Stimulated activated CD4-positive, alpha-beta T cell treated with anti-CD3 and anti-CD28 coated beads, Interleukin-1b, Interleukin-23, amount 100 ng/mL, for 24 hours (primary cell): Measurements from ENCODE around the gene DLX6.
"Not testable (repeated sequence)": the region's sequence is repeated elsewhere in the genome, so short reads cannot be mapped to it uniquely, and the experiment has no call there.

Experiments
- DNase-seq, 4 experiments: peaks; one replicate each; pipeline ENCODE4 v3.0.0-alpha.2; 2020; ENCODE audit warnings: low read depth in 4 of 4, low spot score in 1 of 4

Gene DLX6

DNA sequence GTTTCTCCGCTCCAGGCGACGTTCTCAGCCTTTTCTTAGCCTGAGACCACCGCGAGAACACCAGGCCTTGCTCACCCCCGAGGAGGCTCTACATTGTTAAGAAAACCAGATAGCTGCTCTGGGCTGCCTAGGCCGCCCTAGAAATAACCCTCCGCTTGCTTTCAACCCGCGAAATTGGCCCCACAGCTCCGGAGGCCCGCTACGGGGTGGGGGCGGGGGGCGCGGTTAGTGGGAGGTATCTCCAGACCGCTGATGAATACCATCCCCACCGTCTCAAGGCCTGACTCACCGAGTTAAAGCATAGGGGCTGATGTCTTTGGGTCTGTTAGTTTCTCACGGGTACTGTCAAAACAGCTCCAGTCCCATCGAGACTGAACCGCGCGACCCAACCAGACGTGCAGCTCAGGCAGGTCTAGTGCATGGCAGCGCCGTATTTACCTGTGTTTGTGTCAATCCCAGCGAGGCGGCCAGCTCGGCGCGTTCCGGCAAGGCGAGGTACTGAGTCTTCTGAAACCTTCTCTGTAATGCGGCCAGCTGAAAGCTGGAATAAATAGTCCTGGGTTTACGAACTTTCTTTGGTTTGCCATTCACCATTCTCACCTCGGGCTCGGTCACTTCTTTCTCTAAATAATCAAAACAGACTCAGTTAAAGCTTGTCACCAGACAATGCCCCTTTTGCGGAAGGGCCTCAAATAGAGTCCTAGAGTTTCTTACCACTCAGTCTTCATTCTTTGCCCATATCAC is 16.6 kb downstream of the DLX6 start:
- DNase-seq = no peak

DNA sequence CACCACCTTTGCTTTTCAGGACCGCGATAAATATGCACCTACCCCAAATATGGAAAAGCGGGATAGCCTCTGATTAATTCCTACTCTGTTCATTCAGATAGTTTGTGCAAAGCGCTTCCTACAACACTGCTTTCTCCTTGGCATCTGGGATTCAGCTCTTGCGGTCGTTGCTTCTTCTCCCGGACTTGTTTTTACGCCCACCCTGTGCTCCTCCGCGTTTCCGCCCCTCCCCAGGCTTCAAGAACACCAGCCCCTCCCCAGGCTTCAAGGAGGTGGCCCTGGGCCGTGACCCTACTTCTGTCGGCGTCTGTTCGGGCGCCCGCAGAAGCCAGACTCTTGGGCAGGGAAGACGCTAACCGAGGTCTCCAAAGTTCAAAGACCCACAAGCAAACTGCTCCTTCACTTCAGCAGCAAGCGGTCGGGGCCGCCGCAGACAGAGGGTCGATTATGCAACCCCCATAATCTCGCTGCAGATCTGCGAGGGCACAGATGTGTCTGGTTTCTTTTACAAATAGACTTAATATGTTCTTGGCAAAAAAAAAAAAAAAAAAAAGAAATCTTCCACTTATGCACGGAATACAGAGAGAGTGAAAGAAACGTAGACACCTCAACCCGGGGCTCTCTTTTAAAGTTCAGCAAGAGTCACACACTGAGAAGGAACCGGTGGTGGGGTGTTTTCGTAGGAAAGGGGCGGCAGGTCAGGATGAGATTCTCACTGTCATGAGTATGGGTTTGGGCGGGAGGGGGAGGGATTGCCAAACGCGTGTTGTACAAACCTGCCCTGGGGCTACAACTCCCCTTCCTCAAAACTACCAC is 17.3 kb downstream of the DLX6 start:
- DNase-seq = no peak

DNA sequence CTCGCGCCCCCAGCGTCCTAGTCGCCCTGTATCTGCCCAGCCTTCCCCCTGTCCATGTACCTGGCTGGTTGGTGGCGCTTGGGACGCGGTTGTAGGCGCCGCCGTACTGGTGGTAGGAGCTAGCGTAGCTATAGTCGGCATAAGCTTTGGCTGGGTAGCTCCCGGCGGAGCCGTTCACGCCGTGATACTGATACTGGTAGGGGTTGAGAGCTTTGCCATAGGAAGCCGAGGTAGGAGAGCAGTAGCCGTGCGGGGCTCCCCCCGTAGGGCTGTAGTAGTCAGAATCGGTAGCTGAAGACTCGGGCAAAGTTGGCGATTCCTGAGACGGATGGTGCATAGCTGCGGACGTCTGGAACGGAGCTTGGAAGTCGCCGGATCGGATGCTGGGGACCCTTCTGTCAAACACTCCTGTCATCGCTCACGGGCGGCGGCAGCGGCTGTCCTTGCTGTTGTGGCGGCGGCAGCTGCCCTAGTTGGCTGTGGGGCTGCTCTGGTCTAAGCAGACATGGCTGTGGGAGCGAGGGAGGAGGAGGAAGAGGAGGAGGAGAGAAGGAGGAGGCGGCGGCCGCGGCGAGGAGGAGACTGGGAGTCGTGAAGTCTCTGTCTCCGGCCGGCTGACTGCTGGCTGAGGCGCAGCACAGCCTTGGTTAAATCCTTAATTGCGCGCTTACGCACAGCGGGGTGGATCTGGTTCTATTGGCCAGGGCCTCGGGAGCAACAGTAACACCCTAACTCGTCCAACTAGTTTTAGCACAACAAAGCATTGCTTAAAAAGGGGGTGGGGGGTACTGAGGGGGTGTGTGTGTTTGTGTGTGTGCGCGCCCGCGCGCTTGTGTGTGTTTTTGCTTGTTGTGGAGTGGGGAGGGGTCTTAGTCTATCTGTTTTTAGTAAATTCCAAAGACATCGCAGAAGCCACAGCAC is 19.1 kb downstream of the DLX6 start, which contains the start of gene DLX5:
Gene DLX5 (minus strand): TSS at position 623 of the 921 bp plus-strand sequence. CDS start 208 bp downstream, at position 415.
- DNase-seq = no peak

DNA sequence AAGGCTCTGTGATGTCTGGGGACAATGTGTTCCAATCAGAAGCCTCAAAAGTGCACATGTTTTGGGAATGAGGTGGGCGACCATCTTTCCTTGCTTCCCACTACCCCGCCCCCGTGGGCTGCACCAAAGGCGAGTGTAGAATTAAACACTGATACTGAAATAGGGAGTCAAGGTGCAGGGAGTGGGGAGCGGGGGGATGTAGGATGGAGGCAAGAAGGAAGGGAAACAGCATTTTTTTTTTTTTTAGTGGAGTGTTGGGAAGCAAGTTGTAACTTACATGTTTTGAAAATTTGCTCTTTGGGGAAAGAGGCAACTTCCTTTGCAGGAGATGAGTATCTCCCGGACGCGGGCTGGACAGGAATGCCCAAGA is 19.8 kb downstream of the DLX6 start:
- DNase-seq = no peak

GRCh38 chr7:97025983-97026714 is 20.8 kb downstream of the DLX6 start:
- no peak for DNase-seq

- no peak for DNase-seq
Measured at GRCh38 chr7:97026715-97027426, 21.5 kb downstream of the DLX6 start.

DNA sequence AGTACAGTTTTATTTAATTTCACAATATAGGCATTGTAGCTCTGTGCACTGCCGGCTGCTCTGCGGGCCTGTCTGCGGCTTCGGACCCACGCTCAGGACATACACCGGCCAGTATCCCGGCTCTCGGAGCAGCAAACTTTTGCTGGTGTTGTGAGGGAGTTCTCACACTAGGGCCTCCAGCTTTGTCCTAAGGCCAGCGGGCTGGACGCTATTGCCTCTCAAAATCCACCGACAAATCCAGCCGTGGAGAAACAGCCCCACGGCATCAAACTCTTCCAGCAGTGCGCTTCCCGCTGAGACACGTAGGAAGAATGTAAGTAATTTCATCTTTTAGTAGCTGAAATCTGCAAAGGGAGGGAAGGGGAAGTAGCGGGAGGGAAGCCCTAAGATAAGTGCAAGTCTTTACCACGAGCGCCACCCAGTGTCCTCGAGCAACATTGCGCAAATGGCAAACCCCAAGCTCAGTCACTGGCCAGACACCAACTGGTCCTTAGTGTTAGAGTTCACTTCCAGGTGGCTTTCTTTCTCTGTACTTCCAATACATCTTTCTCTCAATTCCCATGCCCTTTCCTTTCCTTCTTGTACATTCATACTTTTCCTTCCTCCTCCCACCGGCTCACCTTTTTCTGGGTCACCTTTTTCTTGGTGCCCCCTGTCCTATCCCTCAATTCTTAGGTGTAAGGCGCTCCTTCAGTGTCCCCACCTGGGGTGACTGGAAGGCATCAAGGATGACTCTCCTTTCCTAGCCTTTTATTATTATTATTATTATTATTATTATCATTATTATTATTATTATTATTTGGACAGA is 22.3 kb downstream of the DLX6 start:
- DNase-seq = peak; percentile 41 to 53 (median 45)

GRCh38 chr7:97034213-97034852 is 29.0 kb downstream of the DLX6 start:
- not testable (repeated sequence) for DNase-seq

DNA sequence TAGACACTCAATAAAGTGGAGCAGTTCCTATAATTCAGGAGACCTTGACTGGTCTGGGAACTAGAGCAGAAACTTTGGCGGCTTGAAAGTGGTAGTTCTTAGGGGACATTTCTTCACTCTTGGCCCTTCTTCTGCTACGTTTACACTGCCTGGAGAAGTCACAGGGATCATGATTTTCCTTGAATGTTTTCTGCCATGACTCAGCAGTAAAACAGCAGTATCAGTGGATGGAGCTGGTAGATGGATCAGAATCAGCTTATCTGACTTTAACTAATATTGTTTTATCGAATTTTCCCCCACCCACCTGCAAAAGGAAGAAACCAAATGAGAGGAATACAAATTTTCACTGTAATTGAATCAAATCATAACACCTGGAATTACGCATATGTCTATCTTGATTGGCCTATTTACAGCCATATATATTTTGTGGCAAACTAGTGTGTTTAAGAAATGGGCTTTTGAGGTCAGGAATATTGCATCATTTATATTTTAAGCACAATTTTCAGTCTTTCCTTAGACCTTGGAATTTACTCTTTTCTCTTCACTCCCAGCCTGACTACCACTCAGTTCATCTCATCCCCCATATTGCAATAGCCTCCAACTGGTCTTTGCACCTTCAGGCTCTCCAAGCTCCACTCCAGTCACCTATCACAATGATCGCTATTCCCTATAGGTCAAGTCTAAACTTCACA is 34.2 kb downstream of the DLX6 start:
- DNase-seq = no peak

GRCh38 chr7:97043281-97043680 is 37.9 kb downstream of the DLX6 start:
- DNase-seq = no peak
